ENCODE data around the gene SFXN3. TPM values are rescaled to one million over a fixed set of nuclear protein-coding genes. Genes with fewer than 3 reads are reported as not detected.
A peak's percentile ranks its signal among the peaks of the same experiment; 100 is the strongest.

Gene SFXN3
- total RNA-seq, 4 donors from 2014 or later, result 35.8 to 56.8 (median 43.3) TPM

DNA sequence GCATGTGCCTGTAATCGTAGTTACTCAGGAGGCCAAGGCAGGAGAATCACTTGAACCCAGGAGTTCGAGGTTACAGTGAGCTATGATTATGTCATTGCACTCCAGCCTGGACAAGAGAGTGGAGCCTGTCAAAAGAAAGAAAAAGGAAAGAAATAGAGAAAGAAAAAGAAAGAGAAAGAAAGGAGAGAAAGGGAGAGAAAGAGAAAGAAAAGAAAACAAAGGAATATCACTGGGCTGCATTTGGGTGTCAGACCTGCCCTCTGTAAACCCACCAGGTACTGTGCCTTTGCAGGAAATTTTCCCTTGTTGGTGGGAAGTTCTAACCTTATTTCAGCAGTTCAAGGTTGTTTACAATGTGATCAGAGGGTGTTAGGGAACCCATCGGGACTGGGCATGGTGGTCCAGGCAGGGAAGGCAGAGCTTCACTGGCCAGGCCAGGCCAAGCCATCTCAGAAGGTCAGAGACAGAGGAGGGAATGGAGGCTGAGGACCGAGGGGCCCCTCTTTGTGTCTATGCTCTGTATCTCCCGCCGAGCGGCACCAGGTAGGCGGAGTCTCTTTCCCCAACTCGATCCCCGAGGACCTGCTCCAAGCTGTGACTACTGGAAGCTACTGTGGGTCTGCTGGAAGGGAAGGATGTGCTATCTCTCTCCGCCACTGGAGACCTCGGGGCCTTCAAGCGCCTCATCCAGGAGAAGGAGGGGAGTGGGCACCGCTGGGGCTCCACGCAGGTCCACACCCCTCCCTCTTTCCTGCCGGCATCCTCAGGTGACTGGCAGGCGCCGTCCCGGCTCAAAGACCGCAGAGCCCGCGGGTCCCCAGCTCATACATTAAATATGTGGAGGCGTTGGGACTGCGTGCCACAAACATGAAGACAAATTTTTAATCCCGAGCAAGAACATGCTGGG is 15.6 kb downstream of the SFXN3 start:
- Histone ChIP-seq H3K27ac (no peak overlapping the region), H3K9me3 (no peaks in the 10 kb centered on the region), H3K36me3 (no peaks in the 10 kb centered on the region), H3K4me3 (replicated peaks in 1 of 3) (no peak overlapping the region), H3K4me1 (peaks cover 16 to 20% of the 10 kb centered on the region in 2 donors), H3K27me3 (peaks cover 32% of the 10 kb centered on the region)
- intact Hi-C loops (cut with DNase I), result no loop called here
- 28 to 30% methylated on average over 25 of the region's 25 CpGs for WGBS, 2 donors
- DNase-seq, result no peak
- no peak for TF ChIP-seq POLR2A (IDR thresholded peaks at IDR 0.05)
- TF ChIP-seq, protein P1, sequence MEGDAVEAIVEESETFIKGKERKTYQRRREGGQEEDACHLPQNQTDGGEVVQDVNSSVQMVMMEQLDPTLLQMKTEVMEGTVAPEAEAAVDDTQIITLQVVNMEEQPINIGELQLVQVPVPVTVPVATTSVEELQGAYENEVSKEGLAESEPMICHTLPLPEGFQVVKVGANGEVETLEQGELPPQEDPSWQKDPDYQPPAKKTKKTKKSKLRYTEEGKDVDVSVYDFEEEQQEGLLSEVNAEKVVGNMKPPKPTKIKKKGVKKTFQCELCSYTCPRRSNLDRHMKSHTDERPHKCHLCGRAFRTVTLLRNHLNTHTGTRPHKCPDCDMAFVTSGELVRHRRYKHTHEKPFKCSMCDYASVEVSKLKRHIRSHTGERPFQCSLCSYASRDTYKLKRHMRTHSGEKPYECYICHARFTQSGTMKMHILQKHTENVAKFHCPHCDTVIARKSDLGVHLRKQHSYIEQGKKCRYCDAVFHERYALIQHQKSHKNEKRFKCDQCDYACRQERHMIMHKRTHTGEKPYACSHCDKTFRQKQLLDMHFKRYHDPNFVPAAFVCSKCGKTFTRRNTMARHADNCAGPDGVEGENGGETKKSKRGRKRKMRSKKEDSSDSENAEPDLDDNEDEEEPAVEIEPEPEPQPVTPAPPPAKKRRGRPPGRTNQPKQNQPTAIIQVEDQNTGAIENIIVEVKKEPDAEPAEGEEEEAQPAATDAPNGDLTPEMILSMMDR (IDR thresholded peaks at IDR 0.05), result no peak

- TF ChIP-seq POLR2A (IDR thresholded peaks at IDR 0.05), result no peak
- TF ChIP-seq, protein P1 (IDR thresholded peaks at IDR 0.05), result no peak
- Histone ChIP-seq H3K4me3 (replicated peaks in 1 of 3) (no peak overlapping the region), H3K27ac (no peak overlapping the region), H3K36me3 (no peaks in the 10 kb centered on the region), H3K27me3 (peaks cover 32% of the 10 kb centered on the region), H3K9me3 (no peaks in the 10 kb centered on the region), H3K4me1 (peaks cover 12 to 15% of the 10 kb centered on the region in 2 donors)
- intact Hi-C loops (cut with DNase I), result no loop called here
- no peak for DNase-seq
- 19 to 21% methylated on average over 14 to 16 of the region's 16 CpGs for WGBS, 2 donors
Measured at GRCh38 chr10:101047268-101047667, 16.2 kb downstream of the SFXN3 start.

GRCh38 chr10:101047961-101048892 is 17.2 kb downstream of the SFXN3 start:
- peaks cover 32% of the 10 kb centered on the region for H3K27me3 ChIP-seq
- H3K27ac ChIP-seq, result no peak overlapping the region
- TF ChIP-seq, protein P1 (IDR thresholded peaks at IDR 0.05), result no peak
- no peak for TF ChIP-seq POLR2A (IDR thresholded peaks at IDR 0.05)
- peaks cover 7 to 11% of the 10 kb centered on the region in 2 donors for H3K4me1 ChIP-seq
- no peak overlapping the region for H3K4me3 ChIP-seq (replicated peaks in 1 of 3)
- 12 to 16% methylated on average over 42 to 56 of the region's 62 CpGs for WGBS, 2 donors
- DNase-seq, result no peak
- no peaks in the 10 kb centered on the region for H3K9me3 ChIP-seq
- intact Hi-C loops (cut with DNase I), result no loop called here
- H3K36me3 ChIP-seq, result no peaks in the 10 kb centered on the region

DNA sequence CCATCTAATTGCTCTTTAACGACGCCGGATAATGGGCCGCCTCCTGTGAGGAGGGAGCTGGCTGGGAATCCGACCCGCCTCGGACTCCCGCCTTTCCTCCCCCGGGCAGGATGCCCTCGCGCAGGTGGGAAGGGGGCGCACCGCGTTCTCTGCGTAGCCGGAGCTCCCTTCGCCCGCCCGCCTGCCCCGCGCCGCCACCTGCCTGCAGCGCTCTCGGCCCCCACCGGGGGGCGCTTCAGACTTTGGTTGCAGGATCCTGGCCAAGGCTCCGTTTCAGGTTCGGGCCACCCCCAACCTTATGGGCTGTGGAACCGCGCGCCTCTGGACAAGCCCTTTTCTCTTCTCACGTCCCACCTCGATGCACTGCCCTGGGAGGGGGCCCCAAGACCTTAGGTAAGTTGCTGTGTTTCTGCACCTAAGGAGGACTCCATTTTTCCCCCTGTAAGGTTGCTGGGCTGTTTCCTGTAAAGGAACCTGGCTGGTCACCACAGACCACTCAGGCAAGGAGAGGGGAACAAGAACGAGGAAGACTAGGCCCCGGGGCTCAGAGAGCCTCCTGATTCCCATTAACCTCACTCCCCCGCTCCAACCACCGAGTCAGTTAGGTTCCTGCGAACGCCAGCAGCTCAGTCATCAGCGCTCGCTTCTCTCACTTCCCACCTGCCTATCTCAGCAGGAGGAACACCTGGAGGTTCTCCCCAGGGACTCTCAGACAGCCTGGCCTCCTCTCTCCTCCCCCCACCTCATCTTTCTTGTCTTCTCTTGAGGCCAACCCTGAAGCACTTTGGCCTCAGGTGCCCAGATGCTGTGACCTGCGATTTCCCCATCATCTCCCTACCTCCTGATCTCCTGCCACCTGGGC is 19.4 kb downstream of the SFXN3 start:
- Histone ChIP-seq H3K9me3 (no peaks in the 10 kb centered on the region), H3K4me3 (replicated peaks in 1 of 3) (no peak overlapping the region), H3K27ac (no peak overlapping the region), H3K27me3 (peaks cover 32% of the 10 kb centered on the region), H3K4me1 (peaks cover 3 to 7% of the 10 kb centered on the region in 2 donors), H3K36me3 (no peaks in the 10 kb centered on the region)
- TF ChIP-seq POLR2A (IDR thresholded peaks at IDR 0.05), result no peak
- TF ChIP-seq, protein P1 (IDR thresholded peaks at IDR 0.05), result peak; percentile 31 to 90 (median 54)
- intact Hi-C loops (cut with DNase I), result no loop called here
- DNase-seq, result peak; percentile 49 to 58
- 21% methylated on average over 23 of the region's 42 CpGs for WGBS, 2 donors
